Suprapubic skin (tissue), 3 donors: ENCODE data around the gene VPS45.

Source experiments
- CTCF ChIP-seq, 2 donors: fragments of 200-600 bp in 1 of 2; fragments of 450-650 bp in 1 of 2; sonication (generic) in 1 of 2; IDR thresholded peaks; one replicate each; pipeline ENCODE4 v1.5.1; 2016 to 2019; ENCODE audit warnings: antibody characterized with exemption in 2 of 2, mild to moderate bottlenecking in 1 of 2, moderate library complexity in 1 of 2
- POLR2AphosphoS5 ChIP-seq, 3 donors: sonication (generic); formaldehyde crosslinking; IDR thresholded peaks; one replicate each; pipeline ENCODE4 v1.6.1; 2017; ENCODE audit warnings: antibody characterized with exemption in 3 of 3

- no peak for TF ChIP-seq CTCF (IDR thresholded peaks at IDR 0.05)
- TF ChIP-seq POLR2AphosphoS5 (IDR thresholded peaks at IDR 0.05), result no peak
These were observed 112.9 kb downstream of the VPS45 start for GRCh38 chr1:150180474-150180873.
